ENCODE data around the gene TPD52L2.

TPD52L2 gene

DNA sequence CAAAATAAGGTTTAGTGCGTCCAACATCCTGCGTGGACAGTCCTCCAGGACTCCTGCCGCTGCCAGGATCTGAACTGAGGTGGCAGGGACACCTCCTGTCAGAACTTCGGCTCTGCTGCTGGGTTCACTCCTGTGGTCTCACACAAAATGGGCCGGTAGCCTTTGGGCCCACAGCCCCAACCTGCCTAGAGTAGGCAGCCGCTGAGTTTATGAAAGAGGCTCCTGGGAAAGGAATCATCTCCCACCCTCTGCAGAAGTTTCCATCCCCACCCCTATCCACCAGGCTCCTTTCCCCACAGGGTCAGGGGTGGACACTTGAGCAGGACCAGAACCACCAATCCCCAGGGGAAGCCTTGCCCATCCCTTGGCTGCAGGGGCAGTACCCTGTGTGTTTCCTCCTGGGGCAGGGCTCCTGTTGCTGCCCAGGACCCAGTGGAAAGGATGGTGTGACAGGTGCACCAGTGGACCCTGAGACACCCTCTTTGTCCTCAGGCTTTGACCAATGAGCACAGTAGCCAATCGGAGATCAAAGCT, 5.8 kb upstream of the TPD52L2 start:
- no peak overlapping the region for H3K27ac ChIP-seq
- TF ChIP-seq, protein P1, sequence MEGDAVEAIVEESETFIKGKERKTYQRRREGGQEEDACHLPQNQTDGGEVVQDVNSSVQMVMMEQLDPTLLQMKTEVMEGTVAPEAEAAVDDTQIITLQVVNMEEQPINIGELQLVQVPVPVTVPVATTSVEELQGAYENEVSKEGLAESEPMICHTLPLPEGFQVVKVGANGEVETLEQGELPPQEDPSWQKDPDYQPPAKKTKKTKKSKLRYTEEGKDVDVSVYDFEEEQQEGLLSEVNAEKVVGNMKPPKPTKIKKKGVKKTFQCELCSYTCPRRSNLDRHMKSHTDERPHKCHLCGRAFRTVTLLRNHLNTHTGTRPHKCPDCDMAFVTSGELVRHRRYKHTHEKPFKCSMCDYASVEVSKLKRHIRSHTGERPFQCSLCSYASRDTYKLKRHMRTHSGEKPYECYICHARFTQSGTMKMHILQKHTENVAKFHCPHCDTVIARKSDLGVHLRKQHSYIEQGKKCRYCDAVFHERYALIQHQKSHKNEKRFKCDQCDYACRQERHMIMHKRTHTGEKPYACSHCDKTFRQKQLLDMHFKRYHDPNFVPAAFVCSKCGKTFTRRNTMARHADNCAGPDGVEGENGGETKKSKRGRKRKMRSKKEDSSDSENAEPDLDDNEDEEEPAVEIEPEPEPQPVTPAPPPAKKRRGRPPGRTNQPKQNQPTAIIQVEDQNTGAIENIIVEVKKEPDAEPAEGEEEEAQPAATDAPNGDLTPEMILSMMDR (conservative IDR thresholded peaks at IDR 0.05) = no peak; the same call in 1 of the 2 replicates

DNA sequence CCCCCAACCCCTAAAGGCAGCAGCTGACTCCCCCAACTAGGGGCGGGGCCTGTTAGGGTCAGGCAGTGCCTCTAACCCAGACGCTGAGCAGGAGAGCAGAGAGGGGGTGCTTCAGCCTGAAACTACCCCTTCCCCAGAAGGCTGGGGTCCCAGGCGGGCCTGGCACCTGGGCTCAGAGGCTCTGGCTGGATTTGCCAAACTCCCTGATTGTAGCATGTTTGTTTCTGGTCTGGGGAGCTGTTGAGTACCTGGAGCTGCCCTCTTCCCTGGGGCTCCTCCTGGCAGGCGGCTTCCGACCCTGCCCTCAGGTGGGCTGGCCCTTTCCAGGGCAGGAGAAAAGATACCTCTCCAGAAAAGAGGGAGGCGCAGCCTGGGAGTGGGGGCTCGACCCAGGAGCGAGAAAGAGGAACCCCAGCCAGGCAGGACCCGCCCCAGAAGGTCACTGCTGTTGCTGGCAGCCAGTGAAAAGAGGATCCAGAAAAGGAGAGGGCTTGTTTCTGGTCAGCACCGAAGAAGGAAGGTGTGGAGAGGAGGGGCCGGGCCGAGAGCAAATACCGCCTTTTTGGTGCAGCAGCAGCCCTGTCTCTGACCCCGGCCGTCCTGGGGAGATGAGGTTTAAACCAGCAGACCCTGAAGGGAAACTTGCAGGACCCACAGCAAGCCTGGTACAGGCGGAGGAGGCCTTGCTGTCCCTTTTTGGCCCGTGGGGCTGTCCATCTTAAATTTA, 4.6 kb upstream of the TPD52L2 start:
- H3K27ac ChIP-seq = no peak overlapping the region

DNA sequence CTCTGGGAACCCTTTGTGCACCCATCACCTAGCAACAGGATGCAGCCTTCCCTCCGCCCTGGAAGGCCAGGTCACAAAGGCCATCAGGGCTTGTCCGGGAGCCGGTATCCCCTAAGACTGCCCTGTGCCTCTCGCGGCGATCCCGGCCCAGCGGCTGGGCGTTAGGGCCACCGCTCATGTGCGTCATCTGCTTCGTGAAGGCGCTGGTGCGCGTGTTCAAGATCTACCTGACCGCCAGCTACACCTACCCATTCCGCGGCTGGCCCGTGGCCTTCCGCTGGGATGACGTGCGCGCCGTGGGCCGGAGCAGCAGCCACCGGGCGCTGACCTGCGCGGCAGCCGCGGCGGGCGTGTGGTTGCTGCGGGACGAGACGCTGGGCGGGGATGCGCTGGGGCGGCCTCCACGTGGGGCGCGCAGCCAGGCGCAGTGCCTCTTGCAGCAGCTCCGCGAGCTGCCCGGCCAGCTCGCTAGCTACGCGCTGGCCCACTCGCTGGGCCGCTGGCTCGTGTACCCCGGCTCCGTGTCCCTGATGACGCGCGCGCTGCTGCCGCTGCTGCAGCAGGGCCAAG, 3.6 kb upstream of the TPD52L2 start, which contains the start of gene ABHD16B:
Gene ABHD16B (plus strand): TSS at position 134 of the 570 bp plus-strand sequence. CDS start 43 bp downstream, at position 177.
- 0 out of 2 replicates have a peak within 1 kb of the TSS, but pooled peaks have one; percentile 99 for H3K27ac ChIP-seq
- TF ChIP-seq, protein P1 (conservative IDR thresholded peaks at IDR 0.05) = no peak

More for the DNA sequence above, 4.6 kb upstream of the TPD52L2 start:
- TF ChIP-seq, protein P1 (conservative IDR thresholded peaks at IDR 0.05) = no peak

DNA sequence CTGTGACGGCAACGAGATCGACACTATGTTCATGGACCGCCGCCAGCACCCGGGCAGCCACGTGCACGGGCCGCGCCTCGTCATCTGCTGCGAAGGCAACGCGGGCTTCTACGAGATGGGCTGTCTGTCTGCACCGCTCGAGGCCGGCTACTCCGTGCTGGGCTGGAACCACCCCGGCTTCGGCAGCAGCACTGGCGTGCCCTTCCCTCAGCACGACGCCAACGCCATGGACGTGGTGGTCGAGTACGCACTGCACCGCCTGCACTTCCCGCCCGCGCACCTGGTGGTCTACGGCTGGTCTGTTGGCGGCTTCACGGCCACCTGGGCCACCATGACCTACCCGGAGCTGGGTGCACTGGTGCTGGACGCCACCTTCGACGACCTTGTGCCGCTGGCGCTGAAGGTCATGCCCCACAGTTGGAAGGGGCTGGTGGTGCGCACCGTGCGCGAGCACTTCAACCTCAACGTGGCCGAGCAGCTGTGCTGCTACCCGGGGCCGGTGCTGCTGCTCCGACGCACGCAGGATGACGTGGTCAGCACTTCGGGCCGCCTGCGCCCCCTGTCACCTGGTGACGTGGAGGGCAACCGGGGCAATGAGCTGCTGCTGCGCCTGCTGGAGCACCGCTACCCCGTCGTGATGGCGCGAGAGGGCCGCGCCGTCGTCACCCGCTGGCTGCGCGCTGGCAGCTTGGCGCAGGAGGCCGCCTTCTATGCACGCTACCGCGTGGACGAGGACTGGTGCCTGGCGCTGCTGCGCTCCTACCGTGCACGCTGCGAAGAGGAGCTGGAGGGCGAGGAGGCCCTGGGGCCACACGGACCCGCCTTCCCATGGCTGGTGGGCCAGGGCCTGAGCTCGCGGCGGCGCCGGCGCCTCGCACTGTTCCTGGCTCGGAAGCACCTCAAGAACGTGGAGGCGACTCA, 2.8 kb upstream of the TPD52L2 start:
- H3K27ac ChIP-seq = peak overlapping the region; percentile 99
- TF ChIP-seq, protein P1 (conservative IDR thresholded peaks at IDR 0.05) = no peak

DNA sequence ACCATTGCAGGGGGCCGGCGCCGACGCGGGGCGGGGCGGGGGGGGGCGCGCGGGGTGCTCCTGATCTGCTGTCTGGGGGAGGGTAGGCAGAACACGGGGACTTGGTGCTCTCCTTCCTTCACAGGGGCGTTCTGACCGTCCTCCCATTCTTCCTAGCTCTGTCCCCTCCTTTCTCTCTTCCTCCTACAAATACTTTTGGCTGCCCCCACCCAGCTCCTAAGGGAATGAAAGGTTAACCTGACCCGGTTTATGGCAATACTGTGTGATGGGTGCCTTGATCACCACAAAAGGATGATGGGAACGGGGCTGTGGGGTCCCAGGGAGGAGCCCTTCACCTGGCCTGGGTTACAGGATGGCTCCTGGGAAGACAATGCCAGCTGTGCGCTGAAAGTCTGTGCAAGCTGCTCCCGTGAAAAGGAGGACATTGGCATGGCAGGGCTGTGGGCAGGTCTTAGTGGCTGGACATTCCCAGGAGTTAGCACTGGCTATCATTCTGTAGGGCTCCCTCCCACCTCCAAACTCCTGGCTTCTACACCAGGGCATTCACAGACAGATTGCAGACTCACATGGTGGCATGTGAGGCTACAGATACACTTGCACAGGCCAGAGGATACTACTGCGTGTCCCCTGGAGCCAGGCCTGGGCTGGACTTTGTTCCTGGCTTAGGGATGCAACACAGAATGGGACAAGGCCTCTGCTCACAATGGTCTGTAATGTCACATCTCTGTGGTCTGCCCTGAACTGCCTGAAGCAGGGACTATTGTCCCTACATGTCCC, 1.9 kb upstream of the TPD52L2 start:
- peak overlapping the region; percentile 99 for H3K27ac ChIP-seq
- TF ChIP-seq, protein P1 (conservative IDR thresholded peaks at IDR 0.05) = no peak

DNA sequence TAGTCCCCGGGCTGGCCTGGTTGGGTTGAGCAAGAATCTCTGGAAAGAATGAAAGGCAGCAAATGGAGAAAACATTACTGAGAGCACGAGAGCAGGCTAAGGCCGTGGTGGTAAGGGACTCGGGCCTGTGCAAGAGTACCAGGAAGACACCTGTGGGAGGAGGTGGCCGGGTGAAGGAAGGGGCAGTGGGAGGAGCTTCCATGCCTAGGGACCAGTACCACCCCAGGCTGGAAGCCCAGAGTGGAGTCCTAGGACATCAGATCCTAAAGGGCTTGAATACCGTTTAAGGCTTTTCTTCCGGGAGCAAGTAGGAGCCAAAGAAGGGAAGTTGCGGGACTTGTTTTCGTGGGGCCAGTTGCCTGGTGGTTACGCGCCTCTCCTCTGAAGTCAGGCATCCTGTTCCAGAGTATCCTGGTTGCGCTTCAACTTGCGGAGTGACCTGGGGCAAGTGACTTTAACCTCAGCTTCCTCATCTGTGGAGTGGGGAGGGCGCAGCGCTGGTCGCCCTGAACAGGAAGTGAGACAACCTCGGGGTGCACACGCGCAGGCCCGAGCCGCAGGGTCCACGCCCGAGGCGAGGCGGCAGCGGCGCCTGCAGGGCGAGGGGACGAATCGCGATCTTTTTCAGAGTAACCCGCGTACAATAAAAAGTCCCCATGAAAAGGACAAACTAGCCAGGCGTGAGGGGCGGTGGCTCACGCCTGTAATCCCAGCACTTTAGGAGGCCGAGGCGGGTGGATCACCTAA, 1.1 kb upstream of the TPD52L2 start:
- TF ChIP-seq, protein P1 (conservative IDR thresholded peaks at IDR 0.05) = peak; percentile 87
- H3K27ac ChIP-seq = peak overlapping the region; percentile 99
